WTC11 (cell line): ENCODE results near the gene WDR72. TPM values are rescaled to one million over a fixed set of nuclear protein-coding genes. Genes with fewer than 3 reads are reported as not detected.
A peak's percentile ranks its signal among the peaks of the same experiment; 100 is the strongest.

Source experiments
- ATAC-seq: fragments of 200-7000 bp; cut with Tn5 transposase; 2 replicates; pipeline ENCODE4 v1.10.0; 2021; ENCODE audit warnings: mild to moderate bottlenecking, moderate library complexity
- CTCF ChIA-PET: fragments of 300-600 bp; sonication (Branson Sonifier 250); formaldehyde crosslinking; loops from one replicate; lab custom pipeline; 2021; ENCODE audit warnings: antibody characterized with exemption; lab: Charles Lee
- POLR2A ChIA-PET: fragments of 350-600 bp; sonication (Branson Sonifier 250); formaldehyde crosslinking; loops from one replicate; lab custom pipeline; 2021; ENCODE audit warnings: antibody characterized with exemption; lab: Charles Lee
- DNase-seq: peaks from one replicate; pipeline ENCODE4 v3.0.0; 2021; ENCODE audit warnings: low spot score
- H3K27ac Mint-ChIP-seq: 2 replicates; pipeline ENCODE4 v1.8.0; 2021; ENCODE audit warnings: mixed read lengths
- H3K27me3 Mint-ChIP-seq: 2 replicates; pipeline ENCODE4 v1.8.0; 2021; ENCODE audit warnings: low read depth, mild to moderate bottlenecking, moderate library complexity, mixed read lengths
- H3K36me3 Mint-ChIP-seq: 2 replicates; pipeline ENCODE4 v1.8.0; 2021; ENCODE audit warnings: mixed read lengths
- H3K4me1 Mint-ChIP-seq: 2 replicates; pipeline ENCODE4 v1.8.0; 2022; ENCODE audit warnings: mixed read lengths
- H3K4me3 Mint-ChIP-seq: 2 replicates; pipeline ENCODE4 v1.8.0; 2021; ENCODE audit warnings: mild to moderate bottlenecking, moderate library complexity, mixed read lengths
- H3K9me3 Mint-ChIP-seq: 2 replicates; pipeline ENCODE4 v1.8.0; 2021; ENCODE audit warnings: mixed read lengths
- E2F4 ChIP-seq: sonication (generic); formaldehyde crosslinking; IDR thresholded peaks from 2 replicates; pipeline ENCODE4 v1.8.1; 2022; ENCODE audit warnings: low read depth, mild to moderate bottlenecking, moderate library complexity, missing genetic modification reagents, borderline replicate concordance
- GABPB1 ChIP-seq: sonication (generic); formaldehyde crosslinking; IDR thresholded peaks from 2 replicates; pipeline ENCODE4 v1.8.1; 2023; ENCODE audit warnings: mild to moderate bottlenecking, missing genetic modification reagents
- GRHL2 ChIP-seq: fragments of 250-450 bp; sonication (Bioruptor Pico); IDR thresholded peaks from 2 replicates; pipeline ENCODE4 v1.8.0; 2022; ENCODE audit warnings: mild to moderate bottlenecking, moderate library complexity; ENCODE audit not compliant: insufficient replicate concordance, severe bottlenecking
- IRF1 ChIP-seq: sonication (generic); formaldehyde crosslinking; IDR thresholded peaks from 2 replicates; pipeline ENCODE4 v1.8.0; 2023; ENCODE audit warnings: missing genetic modification reagents
- IRF2 ChIP-seq: sonication (generic); formaldehyde crosslinking; IDR thresholded peaks from 2 replicates; pipeline ENCODE4 v1.8.0; 2022; ENCODE audit warnings: low read depth, missing genetic modification reagents, borderline replicate concordance
- JAZF1 ChIP-seq: fragments of 250-450 bp; sonication (Bioruptor Pico); IDR thresholded peaks from 2 replicates; pipeline ENCODE4 v1.9.0; 2021; ENCODE audit warnings: moderate library complexity, mild to moderate bottlenecking, inconsistent platforms
- JUN ChIP-seq: sonication (generic); formaldehyde crosslinking; IDR thresholded peaks from 2 replicates; pipeline ENCODE4 v1.8.0; 2023; ENCODE audit warnings: mild to moderate bottlenecking, missing genetic modification reagents
- MLX ChIP-seq: sonication (generic); formaldehyde crosslinking; IDR thresholded peaks from 2 replicates; pipeline ENCODE4 v1.8.1; 2023; ENCODE audit warnings: mild to moderate bottlenecking, missing genetic modification reagents, moderate library complexity
- MXD4 ChIP-seq: fragments of 250-450 bp; sonication (Bioruptor Pico); IDR thresholded peaks from 2 replicates; pipeline ENCODE4 v1.8.0; 2021; ENCODE audit warnings: mild to moderate bottlenecking, moderate library complexity, borderline replicate concordance
- RELA ChIP-seq: sonication (generic); formaldehyde crosslinking; IDR thresholded peaks from 2 replicates; pipeline ENCODE4 v1.8.1; 2022; ENCODE audit warnings: missing genetic modification reagents, mild to moderate bottlenecking, borderline replicate concordance
- SMAD3 ChIP-seq: sonication (generic); formaldehyde crosslinking; IDR thresholded peaks from 2 replicates; pipeline ENCODE4 v1.8.0; 2022; ENCODE audit warnings: missing genetic modification reagents, mild to moderate bottlenecking, borderline replicate concordance
- SP1 ChIP-seq: sonication (generic); formaldehyde crosslinking; conservative IDR thresholded peaks from 2 replicates; pipeline ENCODE4 v1.8.1; 2022; ENCODE audit warnings: missing genetic modification reagents
- TEAD1 ChIP-seq: sonication (generic); formaldehyde crosslinking; IDR thresholded peaks from 2 replicates; pipeline ENCODE4 v1.8.0; 2022; ENCODE audit warnings: mild to moderate bottlenecking, missing genetic modification reagents
- ZNF232 ChIP-seq: sonication (generic); formaldehyde crosslinking; IDR thresholded peaks from 2 replicates; pipeline ENCODE4 v1.8.0; 2022; ENCODE audit warnings: mild to moderate bottlenecking, missing genetic modification reagents
- ZNF671 ChIP-seq: fragments of 250-450 bp; sonication (Bioruptor Pico); IDR thresholded peaks from 2 replicates; pipeline ENCODE4 v1.8.0; 2021; ENCODE audit warnings: mild to moderate bottlenecking
- total RNA-seq: library from RNA; stranded (reverse); gene quantifications from 3 replicates; pipeline ENCODE4 v1.2.3, GENCODE V29; 2021
- TF ChIP-seq, protein P1 (sequence below): sonication (generic); formaldehyde crosslinking; IDR thresholded peaks from 2 replicates; pipeline ENCODE4 v1.8.1; 2022; ENCODE audit warnings: mild to moderate bottlenecking, missing genetic modification reagents, moderate library complexity, borderline replicate concordance
- TF ChIP-seq, protein P2 (sequence below): sonication (generic); formaldehyde crosslinking; IDR thresholded peaks from 2 replicates; pipeline ENCODE4 v1.8.1; 2023; ENCODE audit warnings: mild to moderate bottlenecking, missing genetic modification reagents

Gene WDR72
- total RNA-seq, 1 experiment from 2014 or later, result 8.6 TPM

DNA sequence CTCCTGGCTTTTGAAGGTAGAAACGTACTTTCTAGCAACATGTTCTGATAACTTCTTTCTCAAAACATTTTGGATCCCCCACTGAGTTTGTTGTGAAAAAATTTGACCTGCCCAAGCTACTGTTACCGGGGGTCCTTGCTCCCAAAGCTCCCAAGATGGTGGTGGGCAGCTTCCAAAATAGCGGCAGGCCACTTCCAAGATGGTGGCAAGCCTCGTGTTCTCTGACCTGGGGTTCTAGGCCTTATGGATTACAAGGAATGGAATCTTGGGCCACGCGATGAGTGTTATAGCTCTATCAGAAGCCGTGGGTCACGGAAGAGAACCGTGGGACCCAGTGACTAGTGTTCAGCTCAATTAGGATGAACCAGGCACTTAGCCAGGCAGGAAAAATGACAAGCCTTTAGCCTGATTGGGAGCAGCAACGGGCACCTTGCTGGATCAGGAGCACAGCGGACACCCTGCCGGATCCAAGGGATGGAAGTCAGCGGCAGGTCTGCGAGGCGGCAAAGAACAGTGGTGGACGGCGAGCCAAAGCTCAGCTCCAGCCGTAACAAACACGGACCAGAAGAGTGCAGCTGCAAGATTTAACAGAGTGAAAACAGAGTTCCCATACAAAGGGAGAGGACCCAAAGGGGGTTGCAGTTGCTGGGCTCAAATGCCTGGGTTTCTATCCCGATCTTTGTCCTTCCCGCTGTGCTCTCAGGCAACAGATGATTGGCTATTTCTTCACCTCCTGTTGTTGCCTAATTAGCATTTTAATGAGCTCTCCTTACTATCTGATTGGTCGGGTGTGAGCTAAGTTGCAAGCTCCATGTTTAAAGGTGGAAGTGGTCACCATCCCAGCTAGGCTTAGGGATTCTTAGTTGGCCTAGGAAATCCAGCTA lies 133.3 kb downstream of the WDR72 start:
- POLR2A ChIA-PET, result no interaction called here
- TF ChIP-seq TEAD1 (no peak), JUN (CRISPR knock-in tag) (no peak), ZNF671 (CRISPR knock-in tag) (no peak), IRF2 (CRISPR knock-in tag) (no peak), JAZF1 (no peak), RELA (CRISPR knock-in tag) (no peak)
- TF ChIP-seq, protein P1, sequence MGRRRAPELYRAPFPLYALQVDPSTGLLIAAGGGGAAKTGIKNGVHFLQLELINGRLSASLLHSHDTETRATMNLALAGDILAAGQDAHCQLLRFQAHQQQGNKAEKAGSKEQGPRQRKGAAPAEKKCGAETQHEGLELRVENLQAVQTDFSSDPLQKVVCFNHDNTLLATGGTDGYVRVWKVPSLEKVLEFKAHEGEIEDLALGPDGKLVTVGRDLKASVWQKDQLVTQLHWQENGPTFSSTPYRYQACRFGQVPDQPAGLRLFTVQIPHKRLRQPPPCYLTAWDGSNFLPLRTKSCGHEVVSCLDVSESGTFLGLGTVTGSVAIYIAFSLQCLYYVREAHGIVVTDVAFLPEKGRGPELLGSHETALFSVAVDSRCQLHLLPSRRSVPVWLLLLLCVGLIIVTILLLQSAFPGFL, result no peak
- TF ChIP-seq, protein P2, sequence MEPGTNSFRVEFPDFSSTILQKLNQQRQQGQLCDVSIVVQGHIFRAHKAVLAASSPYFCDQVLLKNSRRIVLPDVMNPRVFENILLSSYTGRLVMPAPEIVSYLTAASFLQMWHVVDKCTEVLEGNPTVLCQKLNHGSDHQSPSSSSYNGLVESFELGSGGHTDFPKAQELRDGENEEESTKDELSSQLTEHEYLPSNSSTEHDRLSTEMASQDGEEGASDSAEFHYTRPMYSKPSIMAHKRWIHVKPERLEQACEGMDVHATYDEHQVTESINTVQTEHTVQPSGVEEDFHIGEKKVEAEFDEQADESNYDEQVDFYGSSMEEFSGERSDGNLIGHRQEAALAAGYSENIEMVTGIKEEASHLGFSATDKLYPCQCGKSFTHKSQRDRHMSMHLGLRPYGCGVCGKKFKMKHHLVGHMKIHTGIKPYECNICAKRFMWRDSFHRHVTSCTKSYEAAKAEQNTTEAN (CRISPR knock-in tag), result no peak
- TF ChIP-seq, all 79 proteins: peak for 0
- peak overlapping the region; percentile 54 for H3K27ac Mint-ChIP-seq
- DNase-seq, result no peak
- peaks cover 8% of the 10 kb centered on the region for H3K36me3 Mint-ChIP-seq
- peaks cover 18% of the 10 kb centered on the region for H3K4me1 Mint-ChIP-seq
- CTCF ChIA-PET, result interaction anchor here (0.6 kb wide), 1 partner anchor 872 kb away, joined by 3 read pairs; no protein-coding TSS in a partner anchor
- H3K27me3 Mint-ChIP-seq, result no peaks in the 10 kb centered on the region
- H3K4me3 Mint-ChIP-seq, result no peak overlapping the region
- ATAC-seq, result no peak
- peaks cover 30% of the 10 kb centered on the region for H3K9me3 Mint-ChIP-seq

GRCh38 chr15:53625260-53625659 lies 134.2 kb downstream of the WDR72 start:
- 0 out of 2 replicates have a peak overlapping the region, but pooled peaks have one; percentile 16 for H3K4me3 Mint-ChIP-seq
- TF ChIP-seq GABPB1 (CRISPR knock-in tag) (peak; percentile 39; the same call in 1 of the 2 replicates), SMAD3 (no peak), MLX (no peak), GRHL2 (CRISPR knock-in tag) (no peak), E2F4 (CRISPR knock-in tag) (no peak)
- H3K9me3 Mint-ChIP-seq, result peaks cover 21% of the 10 kb centered on the region
- H3K4me1 Mint-ChIP-seq, result peaks cover 23% of the 10 kb centered on the region
- DNase-seq (no peak), ATAC-seq (peak; percentile 98)
- H3K27ac Mint-ChIP-seq, result peak overlapping the region; percentile 54
- 0 out of 2 replicates have a peak, but pooled peaks cover 2% of the 10 kb centered on the region for H3K36me3 Mint-ChIP-seq
- ChIA-PET CTCF (no interaction called here), POLR2A (no interaction called here)
- H3K27me3 Mint-ChIP-seq, result no peaks in the 10 kb centered on the region

GRCh38 chr15:53618461-53618860 lies 141.0 kb downstream of the WDR72 start:
- no peak for TF ChIP-seq ZNF232 (CRISPR knock-in tag)
- TF ChIP-seq IRF1 (CRISPR knock-in tag), result no peak
- no peak for TF ChIP-seq MXD4 (CRISPR knock-in tag)
- TF ChIP-seq SP1 (CRISPR knock-in tag), result no peak
- TF ChIP-seq, all 79 proteins: peak for 0
- POLR2A ChIA-PET, result no interaction called here
- H3K4me1 Mint-ChIP-seq, result peaks cover 19% of the 10 kb centered on the region
- no peak for ATAC-seq
- no peaks in the 10 kb centered on the region for H3K27me3 Mint-ChIP-seq
- no peak for DNase-seq
- peaks cover 7% of the 10 kb centered on the region for H3K9me3 Mint-ChIP-seq
- H3K36me3 Mint-ChIP-seq, result no peaks in the 10 kb centered on the region
- no peak overlapping the region for H3K4me3 Mint-ChIP-seq
- CTCF ChIA-PET, result no interaction called here
- H3K27ac Mint-ChIP-seq, result peak overlapping the region; percentile 3; the same call in 1 of the 2 replicates
